ENCODE data around the gene FGF18. TPM values are rescaled to one million over a fixed set of nuclear protein-coding genes. Genes with fewer than 3 reads are reported as not detected.
A peak's percentile ranks its signal among the peaks of the same experiment; 100 is the strongest.

FGF18 gene
- total RNA-seq, 1 donor from 2014 or later, result 2.6 TPM

- TF ChIP-seq, protein P1, sequence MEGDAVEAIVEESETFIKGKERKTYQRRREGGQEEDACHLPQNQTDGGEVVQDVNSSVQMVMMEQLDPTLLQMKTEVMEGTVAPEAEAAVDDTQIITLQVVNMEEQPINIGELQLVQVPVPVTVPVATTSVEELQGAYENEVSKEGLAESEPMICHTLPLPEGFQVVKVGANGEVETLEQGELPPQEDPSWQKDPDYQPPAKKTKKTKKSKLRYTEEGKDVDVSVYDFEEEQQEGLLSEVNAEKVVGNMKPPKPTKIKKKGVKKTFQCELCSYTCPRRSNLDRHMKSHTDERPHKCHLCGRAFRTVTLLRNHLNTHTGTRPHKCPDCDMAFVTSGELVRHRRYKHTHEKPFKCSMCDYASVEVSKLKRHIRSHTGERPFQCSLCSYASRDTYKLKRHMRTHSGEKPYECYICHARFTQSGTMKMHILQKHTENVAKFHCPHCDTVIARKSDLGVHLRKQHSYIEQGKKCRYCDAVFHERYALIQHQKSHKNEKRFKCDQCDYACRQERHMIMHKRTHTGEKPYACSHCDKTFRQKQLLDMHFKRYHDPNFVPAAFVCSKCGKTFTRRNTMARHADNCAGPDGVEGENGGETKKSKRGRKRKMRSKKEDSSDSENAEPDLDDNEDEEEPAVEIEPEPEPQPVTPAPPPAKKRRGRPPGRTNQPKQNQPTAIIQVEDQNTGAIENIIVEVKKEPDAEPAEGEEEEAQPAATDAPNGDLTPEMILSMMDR (IDR thresholded peaks at IDR 0.05; ENCODE audit: unreplicated experiment), result no peak
- no peak for DNase-seq (ENCODE audit: low spot score, unreplicated experiment)
- Mint-ChIP-seq H3K4me1 (ENCODE audit: low read depth) (peaks cover 4% of the 10 kb centered on the region), H3K4me3 (ENCODE audit: low read depth) (no peak overlapping the region), H3K9me3 (ENCODE audit: low read depth) (no peaks in the 10 kb centered on the region), H3K27ac (no peak overlapping the region), H3K36me3 (ENCODE audit: insufficient read depth) (no peaks in the 10 kb centered on the region), H3K27me3 (peaks cover 17% of the 10 kb centered on the region)
These were observed 23.0 kb downstream of the FGF18 start for GRCh38 chr5:171442287-171443042.

- no peak for DNase-seq (ENCODE audit: low spot score, unreplicated experiment)
- Mint-ChIP-seq H3K27me3 (peaks cover 30% of the 10 kb centered on the region), H3K4me1 (ENCODE audit: low read depth) (peaks cover 9% of the 10 kb centered on the region), H3K9me3 (ENCODE audit: low read depth) (no peaks in the 10 kb centered on the region), H3K36me3 (ENCODE audit: insufficient read depth) (no peaks in the 10 kb centered on the region), H3K4me3 (ENCODE audit: low read depth) (no peak overlapping the region), H3K27ac (no peak overlapping the region)
- TF ChIP-seq, protein P1 (IDR thresholded peaks at IDR 0.05; ENCODE audit: unreplicated experiment), result no peak
These were observed 25.1 kb downstream of the FGF18 start for GRCh38 chr5:171444582-171444981.

- no peak overlapping the region for H3K27ac Mint-ChIP-seq
- H3K36me3 Mint-ChIP-seq (ENCODE audit: insufficient read depth), result no peaks in the 10 kb centered on the region
- TF ChIP-seq, protein P1 (IDR thresholded peaks at IDR 0.05; ENCODE audit: unreplicated experiment), result no peak
These were observed 26.4 kb downstream of the FGF18 start for GRCh38 chr5:171445644-171446516.

GRCh38 chr5:171447226-171447625, 27.8 kb downstream of the FGF18 start:
- TF ChIP-seq, protein P1 (IDR thresholded peaks at IDR 0.05; ENCODE audit: unreplicated experiment), result no peak

More at GRCh38 chr5:171445644-171446516, 26.4 kb downstream of the FGF18 start:
- H3K9me3 Mint-ChIP-seq (ENCODE audit: low read depth), result no peaks in the 10 kb centered on the region
- H3K27me3 Mint-ChIP-seq, result peaks cover 30% of the 10 kb centered on the region
- no peak for DNase-seq (ENCODE audit: low spot score, unreplicated experiment)
- no peak overlapping the region for H3K4me3 Mint-ChIP-seq (ENCODE audit: low read depth)
- H3K4me1 Mint-ChIP-seq (ENCODE audit: low read depth), result peaks cover 9% of the 10 kb centered on the region

DNA sequence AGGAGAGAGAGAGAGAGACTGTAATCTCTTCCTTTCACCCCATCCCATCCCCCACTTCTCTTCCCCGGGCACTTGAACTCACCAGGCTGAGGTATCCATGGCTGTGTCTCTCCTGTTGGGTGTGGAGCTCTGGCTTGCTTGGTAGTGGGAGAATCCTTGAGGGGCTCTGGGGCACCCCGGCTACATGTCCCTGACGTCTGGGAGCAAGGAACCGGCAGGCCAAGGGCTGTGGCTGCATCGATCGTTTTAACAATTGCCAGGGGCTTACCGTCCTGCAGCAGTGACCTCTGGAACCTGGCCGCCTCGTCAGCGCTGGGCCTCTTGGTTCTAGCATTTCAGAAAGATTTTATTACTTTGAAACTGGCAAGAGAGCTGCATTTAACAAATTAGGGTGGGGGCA, 30.0 kb downstream of the FGF18 start:
- Mint-ChIP-seq H3K27me3 (peaks cover 25% of the 10 kb centered on the region), H3K36me3 (ENCODE audit: insufficient read depth) (no peaks in the 10 kb centered on the region), H3K9me3 (ENCODE audit: low read depth) (no peaks in the 10 kb centered on the region), H3K4me1 (ENCODE audit: low read depth) (peaks cover 11% of the 10 kb centered on the region), H3K4me3 (ENCODE audit: low read depth) (no peak overlapping the region), H3K27ac (peak overlapping the region; percentile 64)
- DNase-seq (ENCODE audit: low spot score, unreplicated experiment), result no peak
- TF ChIP-seq, protein P1 (IDR thresholded peaks at IDR 0.05; ENCODE audit: unreplicated experiment), result no peak

More at GRCh38 chr5:171447226-171447625, 27.8 kb downstream of the FGF18 start:
- no peak for DNase-seq (ENCODE audit: low spot score, unreplicated experiment)
- H3K4me1 Mint-ChIP-seq (ENCODE audit: low read depth), result peaks cover 11% of the 10 kb centered on the region
- no peaks in the 10 kb centered on the region for H3K9me3 Mint-ChIP-seq (ENCODE audit: low read depth)
- H3K27ac Mint-ChIP-seq, result no peak overlapping the region
- no peaks in the 10 kb centered on the region for H3K36me3 Mint-ChIP-seq (ENCODE audit: insufficient read depth)
- peaks cover 21% of the 10 kb centered on the region for H3K27me3 Mint-ChIP-seq
- no peak overlapping the region for H3K4me3 Mint-ChIP-seq (ENCODE audit: low read depth)

Measured in progenitor cell of endocrine pancreas (in vitro differentiated cells).